BLaER1 treated with 17β-estradiol and CSF1 and Interleukin-3, amounts not matched to agents 10 nM and 100 nM (cell line): Measurements from ENCODE around the gene PIAS1.
"Not testable (repeated sequence)": the region's sequence is repeated elsewhere in the genome, so short reads cannot be mapped to it uniquely, and the experiment has no call there.

Experiments
- H3K27ac ChIP-seq, 11 experiments: shearing (Covaris generic); formaldehyde crosslinking; 2 replicates each; pipeline ENCODE4 v1.8.1; 2022
- H3K27me3 ChIP-seq, 11 experiments: shearing (Covaris generic); formaldehyde crosslinking; 2 replicates each; pipeline ENCODE4 v1.8.1; 2022
- H3K36me3 ChIP-seq, 11 experiments: shearing (Covaris generic); formaldehyde crosslinking; 2 replicates each; pipeline ENCODE4 v1.8.1; 2022
- H3K4me1 ChIP-seq, 10 experiments: shearing (Covaris generic); formaldehyde crosslinking; 2 replicates each; pipeline ENCODE4 v1.8.1; 2022
- H3K4me2 ChIP-seq, 11 experiments: shearing (Covaris generic); formaldehyde crosslinking; 2 replicates each; pipeline ENCODE4 v1.8.1; 2022
- H3K4me3 ChIP-seq, 10 experiments: shearing (Covaris generic); formaldehyde crosslinking; 2 replicates each; pipeline ENCODE4 v1.8.1; 2022
- H3K9ac ChIP-seq, 11 experiments: shearing (Covaris generic); formaldehyde crosslinking; 2 replicates each; pipeline ENCODE4 v1.8.1; 2022
- H3K9me3 ChIP-seq, 11 experiments: shearing (Covaris generic); formaldehyde crosslinking; replicated peaks in 1 of 11; 2 replicates each; pipeline ENCODE4 v1.8.1; 2022
- H4K20me1 ChIP-seq, 11 experiments: shearing (Covaris generic); formaldehyde crosslinking; 2 replicates each; pipeline ENCODE4 v1.8.1; 2022
- Cebpa-rat ChIP-seq, 11 experiments: shearing (Covaris generic); IDR thresholded peaks; 2 replicates each; pipeline ENCODE4 v1.8.1; 2022

Gene PIAS1

GRCh38 chr15:68150187-68150586 is 96.1 kb downstream of the PIAS1 start:
- TF ChIP-seq Cebpa-rat (IDR thresholded peaks at IDR 0.05), result no peak
- H3K27ac ChIP-seq, result no peak overlapping the region

GRCh38 chr15:68151277-68151676 is 97.2 kb downstream of the PIAS1 start:
- Histone ChIP-seq H3K27ac (no peak overlapping the region), H3K4me3 (no peak overlapping the region), H3K27me3 (no peaks in the 10 kb centered on the region), H3K9me3 (no peaks in the 10 kb centered on the region), H3K4me1 (peaks cover 0 to 4% (median 0%) of the 10 kb centered on the region in 10 experiments; a peak in 2 of 20 replicates), H3K4me2 (no peak overlapping the region), H3K9ac (no peak overlapping the region), H4K20me1 (peaks cover 0 to 89% (median 21%) of the 10 kb centered on the region in 11 experiments; a peak in 14 of 22 replicates), H3K36me3 (peaks cover 58 to 99% (median 83%) of the 10 kb centered on the region in 11 experiments; a peak in 21 of 22 replicates)
- TF ChIP-seq Cebpa-rat (IDR thresholded peaks at IDR 0.05), result no peak

More at GRCh38 chr15:68150187-68150586, 96.1 kb downstream of the PIAS1 start:
- no peaks in the 10 kb centered on the region for H3K9me3 ChIP-seq
- H4K20me1 ChIP-seq, result peaks cover 2 to 88% (median 18%) of the 10 kb centered on the region in 11 experiments; a peak in 15 of 22 replicates
- H3K4me2 ChIP-seq, result no peak overlapping the region
- H3K4me1 ChIP-seq, result peaks cover 0 to 4% (median 0%) of the 10 kb centered on the region in 10 experiments; a peak in 2 of 20 replicates
- peaks cover 60 to 99% (median 83%) of the 10 kb centered on the region in 11 experiments for H3K36me3 ChIP-seq
- H3K27me3 ChIP-seq, result no peaks in the 10 kb centered on the region
- H3K4me3 ChIP-seq, result no peak overlapping the region
- no peak overlapping the region for H3K9ac ChIP-seq

GRCh38 chr15:68152342-68152741 is 98.2 kb downstream of the PIAS1 start:
- Histone ChIP-seq H3K27me3 (no peaks in the 10 kb centered on the region), H3K9ac (no peak overlapping the region), H3K36me3 (peaks cover 59 to 99% (median 83%) of the 10 kb centered on the region in 11 experiments), H3K4me2 (no peak overlapping the region), H3K27ac (no peak overlapping the region), H4K20me1 (peaks cover 0 to 89% (median 21%) of the 10 kb centered on the region in 11 experiments; a peak in 14 of 22 replicates), H3K4me1 (peaks cover 0 to 4% (median 0%) of the 10 kb centered on the region in 10 experiments; a peak in 2 of 20 replicates), H3K9me3 (no peaks in the 10 kb centered on the region), H3K4me3 (no peak overlapping the region)
- no peak for TF ChIP-seq Cebpa-rat (IDR thresholded peaks at IDR 0.05)

- Histone ChIP-seq H3K27me3 (no peaks in the 10 kb centered on the region), H3K9me3 (peaks cover 0 to 10% (median 0%) of the 10 kb centered on the region in 11 experiments; a peak in 3 of 22 replicates), H3K36me3 (peaks cover 72 to 100% (median 91%) of the 10 kb centered on the region in 11 experiments), H3K27ac (no peak overlapping the region), H3K4me2 (no peak overlapping the region), H3K9ac (no peak overlapping the region), H3K4me3 (no peak overlapping the region), H4K20me1 (peaks cover 0 to 91% (median 7%) of the 10 kb centered on the region in 11 experiments; a peak in 12 of 22 replicates), H3K4me1 (peaks cover 0 to 4% (median 0%) of the 10 kb centered on the region in 10 experiments; a peak in 2 of 20 replicates)
- no peak for TF ChIP-seq Cebpa-rat (IDR thresholded peaks at IDR 0.05)
Measured at GRCh38 chr15:68154923-68155559, 100.9 kb downstream of the PIAS1 start.

- Histone ChIP-seq H3K9ac (no peak overlapping the region), H4K20me1 (peaks cover 0 to 82% (median 7%) of the 10 kb centered on the region in 11 experiments; a peak in 13 of 22 replicates), H3K4me2 (no peak overlapping the region), H3K9me3 (peaks cover 0 to 20% (median 9%) of the 10 kb centered on the region in 11 experiments; a peak in 6 of 22 replicates), H3K27ac (no peak overlapping the region), H3K4me3 (no peak overlapping the region), H3K36me3 (peaks cover 87 to 100% (median 96%) of the 10 kb centered on the region in 11 experiments), H3K27me3 (no peaks in the 10 kb centered on the region), H3K4me1 (peaks cover 0 to 1% (median 0%) of the 10 kb centered on the region in 10 experiments; a peak in 1 of 20 replicates)
- no peak for TF ChIP-seq Cebpa-rat (IDR thresholded peaks at IDR 0.05)
Measured at GRCh38 chr15:68157074-68157473, 103.0 kb downstream of the PIAS1 start.

GRCh38 chr15:68158046-68158628 is 104.0 kb downstream of the PIAS1 start:
- no peak for TF ChIP-seq Cebpa-rat (IDR thresholded peaks at IDR 0.05)
- H3K36me3 ChIP-seq, result peaks cover 87 to 100% (median 97%) of the 10 kb centered on the region in 11 experiments
- H3K9me3 ChIP-seq, result peaks cover 0 to 20% (median 9%) of the 10 kb centered on the region in 11 experiments; a peak in 6 of 22 replicates
- no peak overlapping the region for H3K4me2 ChIP-seq
- H3K27ac ChIP-seq, result no peak overlapping the region
- H3K4me1 ChIP-seq, result no peaks in the 10 kb centered on the region
- no peak overlapping the region for H3K4me3 ChIP-seq
- H4K20me1 ChIP-seq, result peaks cover 0 to 79% (median 7%) of the 10 kb centered on the region in 11 experiments; a peak in 12 of 22 replicates
- H3K27me3 ChIP-seq, result no peaks in the 10 kb centered on the region
- no peak overlapping the region for H3K9ac ChIP-seq

- Histone ChIP-seq H3K4me1 (no peaks in the 10 kb centered on the region), H3K4me3 (no peak overlapping the region), H3K36me3 (peaks cover 79 to 100% (median 92%) of the 10 kb centered on the region in 11 experiments), H3K27me3 (no peaks in the 10 kb centered on the region), H3K9me3 (peaks cover 0 to 20% (median 9%) of the 10 kb centered on the region in 11 experiments; a peak in 6 of 22 replicates), H3K27ac (no peak overlapping the region), H3K9ac (no peak overlapping the region), H4K20me1 (peaks cover 0 to 43% (median 3%) of the 10 kb centered on the region in 11 experiments; a peak in 6 of 22 replicates), H3K4me2 (no peak overlapping the region)
- no peak for TF ChIP-seq Cebpa-rat (IDR thresholded peaks at IDR 0.05)
Measured at GRCh38 chr15:68163191-68163590, 109.1 kb downstream of the PIAS1 start.

- peaks cover 74 to 98% (median 90%) of the 10 kb centered on the region in 11 experiments for H3K36me3 ChIP-seq
- H3K27ac ChIP-seq, result no peak overlapping the region
- H3K9me3 ChIP-seq, result peaks cover 0 to 7% (median 0%) of the 10 kb centered on the region in 11 experiments; a peak in 3 of 22 replicates
- no peak overlapping the region for H3K9ac ChIP-seq
- no peak overlapping the region for H3K4me2 ChIP-seq
- no peaks in the 10 kb centered on the region for H3K27me3 ChIP-seq
- H3K4me1 ChIP-seq, result no peaks in the 10 kb centered on the region
- peaks cover 0 to 32% (median 3%) of the 10 kb centered on the region in 11 experiments; a peak in 7 of 22 replicates for H4K20me1 ChIP-seq
- H3K4me3 ChIP-seq, result no peak overlapping the region
- no peak for TF ChIP-seq Cebpa-rat (IDR thresholded peaks at IDR 0.05)
Measured at GRCh38 chr15:68166847-68167246, 112.7 kb downstream of the PIAS1 start.

GRCh38 chr15:68172037-68172436 is 117.9 kb downstream of the PIAS1 start:
- H3K4me3 ChIP-seq, result not testable (repeated sequence)
- peaks cover 74 to 95% (median 88%) of the 10 kb centered on the region in 11 experiments for H3K36me3 ChIP-seq

More at GRCh38 chr15:68172037-68172436, 117.9 kb downstream of the PIAS1 start:
- H4K20me1 ChIP-seq, result peaks cover 0 to 24% (median 4%) of the 10 kb centered on the region in 11 experiments; a peak in 9 of 22 replicates
- H3K4me2 ChIP-seq, H3K27ac ChIP-seq, H3K9ac ChIP-seq, H3K4me1 ChIP-seq, H3K9me3 ChIP-seq, H3K27me3 ChIP-seq: not testable (repeated sequence)
